Chondrocyte (in vitro differentiated cells): ENCODE results near the gene EIF2B1. TPM values are rescaled to one million over a fixed set of nuclear protein-coding genes. Genes with fewer than 3 reads are reported as not detected.
A peak's percentile ranks its signal among the peaks of the same experiment; 100 is the strongest.
"Not testable (repeated sequence)": the region's sequence is repeated elsewhere in the genome, so short reads cannot be mapped to it uniquely, and the experiment has no call there.

Source experiments
- DNase-seq: peaks from one replicate; pipeline ENCODE4 v3.0.0; 2021; ENCODE audit warnings: mixed read lengths, low spot score
- H3K27ac Mint-ChIP-seq: one replicate; pipeline ENCODE4 v1.8.0; 2021; ENCODE audit warnings: mild to moderate bottlenecking, moderate library complexity, mixed read lengths; ENCODE audit not compliant: unreplicated experiment
- H3K27me3 Mint-ChIP-seq: 2 replicates; pipeline ENCODE4 v1.8.0; 2021; ENCODE audit warnings: low read depth, mixed read lengths
- H3K36me3 Mint-ChIP-seq: 2 replicates; pipeline ENCODE4 v1.8.0; 2021; ENCODE audit warnings: low read depth, mixed read lengths
- H3K4me1 Mint-ChIP-seq: 2 replicates; pipeline ENCODE4 v1.8.0; 2021; ENCODE audit warnings: low read depth, mild to moderate bottlenecking, mixed read lengths
- H3K4me3 Mint-ChIP-seq: one replicate; pipeline ENCODE4 v1.8.0; 2021; ENCODE audit warnings: mild to moderate bottlenecking, moderate library complexity, mixed read lengths; ENCODE audit not compliant: unreplicated experiment
- H3K9me3 Mint-ChIP-seq: 2 replicates; pipeline ENCODE4 v1.8.0; 2021; ENCODE audit warnings: low read depth, mixed read lengths
- CTCF ChIP-seq: fragments of 200-600 bp; sonication (generic); IDR thresholded peaks from 2 replicates; pipeline ENCODE4 v1.5.0; 2021; ENCODE audit warnings: antibody characterized with exemption, mild to moderate bottlenecking, moderate library complexity
- total RNA-seq: library from RNA; stranded (reverse); gene quantifications from 3 replicates; pipeline ENCODE4 v1.2.1, GENCODE V29; 2021

EIF2B1 gene
- total RNA-seq, 1 donor from 2014 or later = 39.5 TPM

GRCh38 chr12:123607756-123608155 lies 25.7 kb downstream of the EIF2B1 start:
- TF ChIP-seq CTCF = no peak
- no peak for DNase-seq

GRCh38 chr12:123603495-123603894 lies 30.0 kb downstream of the EIF2B1 start:
- H3K9me3 Mint-ChIP-seq, H3K27ac Mint-ChIP-seq, H3K27me3 Mint-ChIP-seq, DNase-seq: not testable (repeated sequence)
- H3K4me1 Mint-ChIP-seq = peaks cover 28% of the 10 kb centered on the region
- peaks cover 14% of the 10 kb centered on the region for H3K36me3 Mint-ChIP-seq
- peak overlapping the region; percentile 9 for H3K4me3 Mint-ChIP-seq

More at GRCh38 chr12:123607756-123608155, 25.7 kb downstream of the EIF2B1 start:
- H3K9me3 Mint-ChIP-seq = no peaks in the 10 kb centered on the region
- no peak overlapping the region for H3K4me3 Mint-ChIP-seq
- no peak overlapping the region for H3K27ac Mint-ChIP-seq
- H3K4me1 Mint-ChIP-seq = peaks cover 13% of the 10 kb centered on the region
- H3K36me3 Mint-ChIP-seq = peaks cover 32% of the 10 kb centered on the region
- H3K27me3 Mint-ChIP-seq = no peaks in the 10 kb centered on the region

GRCh38 chr12:123602651-123603195 lies 30.8 kb downstream of the EIF2B1 start:
- DNase-seq = no peak
- no peaks in the 10 kb centered on the region for H3K27me3 Mint-ChIP-seq
- TF ChIP-seq CTCF = no peak
- H3K4me1 Mint-ChIP-seq = peaks cover 28% of the 10 kb centered on the region
- H3K36me3 Mint-ChIP-seq = peaks cover 9% of the 10 kb centered on the region
- H3K9me3 Mint-ChIP-seq = no peaks in the 10 kb centered on the region
- H3K27ac Mint-ChIP-seq = peak overlapping the region; percentile 98
- peak overlapping the region; percentile 97 for H3K4me3 Mint-ChIP-seq

GRCh38 chr12:123601602-123602489 lies 31.6 kb downstream of the EIF2B1 start, which contains the start of gene DDX55:
TSS of gene DDX55 (plus strand) at chr12:123602099. CDS start at chr12:123602149, 50 bp downstream.
- peak; percentile 85 for TF ChIP-seq CTCF
- peak within 1 kb of the TSS; percentile 97 for H3K4me3 Mint-ChIP-seq
- peak; percentile 94 for DNase-seq
- H3K9me3 Mint-ChIP-seq = no peaks in the 10 kb centered on the region
- H3K27ac Mint-ChIP-seq = peak within 1 kb of the TSS; percentile 98
- H3K27me3 Mint-ChIP-seq = no peaks in the 10 kb centered on the region
- H3K4me1 Mint-ChIP-seq = peaks cover 28% of the 10 kb centered on the region
- peaks cover 9% of the 10 kb centered on the region for H3K36me3 Mint-ChIP-seq

GRCh38 chr12:123599721-123600120 lies 33.8 kb downstream of the EIF2B1 start:
- Mint-ChIP-seq H3K4me3 (peak overlapping the region; percentile 17), H3K36me3 (peaks cover 14% of the 10 kb centered on the region), H3K9me3 (no peaks in the 10 kb centered on the region), H3K27me3 (no peaks in the 10 kb centered on the region), H3K27ac (no peak overlapping the region), H3K4me1 (peaks cover 34% of the 10 kb centered on the region)
- TF ChIP-seq CTCF = no peak
- DNase-seq = no peak
